Measurements from ENCODE around the gene ATG4D. TPM values are rescaled to one million over a fixed set of nuclear protein-coding genes. Genes with fewer than 3 reads are reported as not detected.

ATG4D gene
- total and polyA plus RNA-seq, 11 donors, result 47.3 to 83.5 (median 55.9) TPM

GRCh38 chr19:10555610-10555973 is 11.9 kb downstream of the ATG4D start:
- Histone ChIP-seq H3K27ac (no peak overlapping the region), H3K4me1 (peaks cover 0 to 13% (median 0%) of the 10 kb centered on the region in 12 donors), H3K4me3 (no peak overlapping the region), H3K27me3 (no peaks in the 10 kb centered on the region), H3K36me3 (peaks cover 0 to 100% (median 96%) of the 10 kb centered on the region in 9 donors), H3K9me3 (no peaks in the 10 kb centered on the region)
- 57 to 84% (median 74%) methylated on average over 4 to 7 of the region's 7 CpGs for WGBS, 4 donors
- TF ChIP-seq CTCF (IDR thresholded peaks at IDR 0.05), result no peak
- TF ChIP-seq POLR2A (IDR thresholded peaks at IDR 0.05), result no peak
- no peak for DNase-seq
- ATAC-seq, result no peak
- intact Hi-C loops (cut with DNase I), result no loop called here

GRCh38 chr19:10557603-10558197 is 14.0 kb downstream of the ATG4D start:
- intact Hi-C loops (cut with DNase I), result no loop called here
- no peak for DNase-seq
- Histone ChIP-seq H3K27ac (no peak overlapping the region), H3K4me3 (no peak overlapping the region), H3K4me1 (peaks cover 0 to 10% (median 0%) of the 10 kb centered on the region in 12 donors), H3K36me3 (peaks cover 0 to 98% (median 86%) of the 10 kb centered on the region in 9 donors), H3K27me3 (no peaks in the 10 kb centered on the region), H3K9me3 (no peaks in the 10 kb centered on the region)
- TF ChIP-seq CTCF (IDR thresholded peaks at IDR 0.05) (no peak), POLR2A (IDR thresholded peaks at IDR 0.05) (no peak)
- 90 to 94% (median 93%) methylated on average over 26 to 33 of the region's 33 CpGs for WGBS, 4 donors
- ATAC-seq, result no peak

GRCh38 chr19:10560154-10560553 is 16.4 kb downstream of the ATG4D start:
- no peak for DNase-seq
- WGBS, 4 donors, result 88 to 92% (median 90%) methylated on average over 7 of the region's 7 CpGs
- Histone ChIP-seq H3K4me1 (peaks cover 0 to 9% (median 5%) of the 10 kb centered on the region in 12 donors), H3K27ac (no peak overlapping the region), H3K36me3 (peaks cover 0 to 78% (median 66%) of the 10 kb centered on the region in 9 donors), H3K4me3 (no peak overlapping the region), H3K9me3 (no peaks in the 10 kb centered on the region), H3K27me3 (no peaks in the 10 kb centered on the region)
- TF ChIP-seq CTCF (IDR thresholded peaks at IDR 0.05) (no peak), POLR2A (IDR thresholded peaks at IDR 0.05) (no peak)
- ATAC-seq, result no peak
- intact Hi-C loops (cut with DNase I), result loop anchor here in 7 of 10 donors (10.0 kb wide), 3 partner anchors 55 to 155 kb away; partner anchors contain the start of genes CDC37 (in 4 of the 7) and KEAP1 (in 2 of the 7)

GRCh38 chr19:10562609-10563008 is 18.9 kb downstream of the ATG4D start:
- Histone ChIP-seq H3K27ac (no peak overlapping the region), H3K4me1 (peaks cover 3 to 27% (median 21%) of the 10 kb centered on the region in 12 donors), H3K36me3 (peaks cover 0 to 54% (median 43%) of the 10 kb centered on the region in 9 donors), H3K9me3 (no peaks in the 10 kb centered on the region), H3K27me3 (no peaks in the 10 kb centered on the region), H3K4me3 (no peak overlapping the region)
- no peak for TF ChIP-seq POLR2A (IDR thresholded peaks at IDR 0.05)
- intact Hi-C loops (cut with DNase I), result loop anchor here in 7 of 10 donors (10.0 kb wide), 3 partner anchors 58 to 158 kb away; partner anchors contain the start of genes CDC37 (in 4 of the 7) and KEAP1 (in 2 of the 7)
- 89 to 96% (median 93%) methylated on average over 5 of the region's 5 CpGs for WGBS, 4 donors
- no peak for DNase-seq
- ATAC-seq, result no peak
